Posterior cingulate gyrus (tissue), 11 donors: ENCODE data around the gene GAS7.

Experiments used
- DNase-seq, 10 donors: peaks; one replicate each; pipeline versions ENCODE4 v3.0.0 to v3.0.0-alpha.2; 2020 to 2021; ENCODE audit warnings: mixed read lengths in 3 of 10
- intact Hi-C: fragments of 100-400 bp; cut with DNase I; formaldehyde crosslinking; loops from one replicate; pipeline ENCODE4 v1.15.1; 2023

GAS7 gene

DNA sequence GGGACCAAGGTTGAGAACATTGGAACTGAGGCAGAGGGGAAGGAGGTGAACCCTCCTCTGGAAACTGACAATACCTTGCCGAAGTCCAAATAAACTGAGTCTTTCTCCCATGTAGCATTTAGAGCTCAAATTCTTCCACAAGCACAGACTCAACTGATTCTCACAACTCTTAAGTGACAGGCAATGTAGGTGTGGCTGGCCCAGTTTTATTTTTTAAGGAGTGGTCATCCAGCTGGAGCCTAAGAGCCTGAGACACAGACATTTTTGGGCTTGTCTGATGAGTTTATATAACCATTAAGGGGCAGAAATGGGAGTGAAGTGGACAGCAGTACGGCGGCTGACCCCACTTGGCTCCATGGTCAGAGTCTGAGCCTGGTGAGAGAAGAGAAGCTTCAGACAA lies 304.2 kb downstream of the GAS7 start:
- peak in 1 of 10 donors; percentile 10 for DNase-seq
- intact Hi-C loops: no loop called here

DNA sequence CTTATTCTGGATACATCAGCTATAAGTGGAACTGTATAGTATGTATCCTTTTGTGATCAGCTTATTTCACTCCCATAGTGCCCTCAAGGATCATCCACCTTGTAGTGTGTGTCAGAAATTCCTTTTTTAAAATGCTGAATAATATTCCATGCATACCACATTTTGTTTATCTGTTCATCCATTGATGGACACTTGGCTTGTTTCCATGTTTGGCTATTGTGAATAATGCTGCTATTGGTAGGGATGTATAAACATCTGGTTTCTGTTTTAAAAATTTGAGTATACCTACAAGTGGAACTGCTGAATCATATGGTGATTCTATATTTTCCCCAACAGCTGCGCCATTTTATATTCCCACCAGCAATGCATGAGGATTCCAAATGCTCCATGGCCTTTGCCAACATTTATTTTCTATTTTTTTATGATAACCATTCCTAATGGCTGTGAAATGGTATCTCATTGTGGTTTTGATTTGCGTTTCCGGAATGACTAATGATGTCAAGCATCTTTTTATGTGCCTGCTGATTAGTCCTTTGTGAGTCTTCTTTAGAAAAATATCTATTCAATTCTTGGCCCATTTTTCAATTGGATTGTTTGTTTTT lies 304.9 kb downstream of the GAS7 start:
- no peak for DNase-seq

DNA sequence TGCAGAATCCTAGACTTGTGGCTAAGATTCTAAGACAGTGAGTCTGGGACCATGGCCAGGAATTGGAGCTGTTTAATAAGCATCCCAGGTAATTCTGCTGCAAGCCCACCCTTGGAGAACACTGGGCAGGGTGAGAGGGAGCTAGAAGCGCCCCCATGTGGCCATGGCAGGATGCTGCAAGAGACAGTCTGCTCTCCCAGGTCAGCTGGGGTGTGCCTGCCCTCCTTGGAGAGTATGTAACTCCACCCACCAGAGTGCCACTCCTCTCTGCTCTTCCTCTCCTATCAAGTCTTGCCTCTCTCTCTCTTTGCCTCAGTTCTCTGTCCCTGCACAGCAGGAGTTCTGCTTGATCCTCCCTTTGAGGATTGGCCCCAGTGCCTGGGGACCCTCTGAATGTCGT lies 308.3 kb downstream of the GAS7 start:
- intact Hi-C loops: no loop called here
- no peak for DNase-seq

More for the DNA sequence above, 304.9 kb downstream of the GAS7 start:
- intact Hi-C loops: no loop called here

DNA sequence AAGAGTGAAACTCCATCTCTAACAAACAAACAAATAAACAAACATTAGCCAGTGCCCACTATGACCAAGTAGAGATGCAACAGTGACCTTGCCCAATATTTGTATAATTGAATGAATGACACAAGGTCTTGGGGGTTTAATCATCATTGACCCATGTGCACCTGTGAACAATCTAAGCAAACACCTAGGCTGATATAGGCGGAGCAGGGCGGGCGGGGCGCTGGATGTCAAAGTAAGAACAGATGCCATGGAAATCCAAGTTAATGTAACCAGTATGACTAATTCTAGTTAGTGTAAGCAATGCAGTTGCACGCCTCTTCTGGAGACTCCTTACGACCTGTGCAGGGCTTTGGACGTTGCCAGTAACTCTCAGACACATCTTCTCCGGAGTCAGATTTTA lies 310.9 kb downstream of the GAS7 start:
- intact Hi-C loops: no loop called here
- no peak for DNase-seq

DNA sequence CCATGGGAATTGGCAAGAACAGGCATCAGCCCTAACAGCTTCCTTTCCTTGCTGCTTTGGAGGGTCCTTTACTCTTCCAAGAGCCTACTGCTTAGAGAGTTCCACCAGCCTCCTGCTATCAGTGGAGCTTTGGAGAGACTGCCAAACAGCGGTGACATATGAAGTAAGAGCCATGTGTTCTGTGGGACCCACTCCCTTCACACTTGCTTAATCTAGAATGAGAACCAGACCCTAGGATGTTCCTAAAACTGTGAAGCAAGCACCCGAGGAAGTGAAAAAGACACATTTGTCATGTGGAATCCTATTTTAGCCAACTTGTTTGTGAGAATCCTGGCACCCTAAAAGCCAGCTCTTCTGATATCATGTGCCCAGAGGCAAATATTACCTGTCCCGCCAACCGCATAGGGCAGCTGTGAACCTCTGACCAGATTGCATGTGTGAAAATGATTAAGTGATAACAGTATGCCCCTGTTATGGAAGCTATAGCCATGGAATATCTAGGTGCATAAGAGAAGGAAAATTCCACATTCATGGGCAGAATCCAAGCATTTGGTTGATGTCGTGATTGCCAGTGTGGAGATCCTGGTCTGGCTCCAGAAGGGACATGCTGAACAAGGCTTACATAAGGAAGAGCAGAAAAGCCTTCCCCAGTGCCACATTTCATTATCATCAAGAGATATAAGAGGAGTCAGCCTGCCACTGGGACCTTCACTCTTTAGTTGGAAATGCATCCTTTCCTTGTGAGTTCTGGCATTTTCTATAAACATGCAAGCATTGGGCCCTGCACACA lies 312.1 kb downstream of the GAS7 start:
- intact Hi-C loops: loop anchor here (1.0 kb wide), 1 partner anchor 80 kb away; no protein-coding TSS in a partner anchor
- DNase-seq: peak in 4 of 10 donors; percentile 30 to 67 (median 34)

DNA sequence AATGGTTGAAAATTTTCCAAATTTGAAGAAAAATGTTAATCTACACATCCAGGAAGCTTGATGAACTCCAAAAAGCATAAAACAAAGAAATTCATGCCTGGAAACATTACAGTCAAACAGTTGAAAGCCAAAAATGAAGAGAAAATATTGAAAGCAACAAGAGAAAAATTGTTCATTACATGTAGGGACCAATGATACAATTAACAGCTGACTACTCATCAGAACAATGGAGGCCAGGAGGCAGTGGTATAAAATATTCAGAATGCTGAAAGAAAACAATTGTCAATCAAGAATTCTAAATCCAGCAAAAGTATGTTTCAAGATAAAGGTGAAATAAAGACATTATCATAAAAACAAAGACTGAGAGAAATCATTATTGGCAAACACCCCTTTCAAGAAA lies 315.0 kb downstream of the GAS7 start:
- no peak for DNase-seq
- intact Hi-C loops: no loop called here

DNA sequence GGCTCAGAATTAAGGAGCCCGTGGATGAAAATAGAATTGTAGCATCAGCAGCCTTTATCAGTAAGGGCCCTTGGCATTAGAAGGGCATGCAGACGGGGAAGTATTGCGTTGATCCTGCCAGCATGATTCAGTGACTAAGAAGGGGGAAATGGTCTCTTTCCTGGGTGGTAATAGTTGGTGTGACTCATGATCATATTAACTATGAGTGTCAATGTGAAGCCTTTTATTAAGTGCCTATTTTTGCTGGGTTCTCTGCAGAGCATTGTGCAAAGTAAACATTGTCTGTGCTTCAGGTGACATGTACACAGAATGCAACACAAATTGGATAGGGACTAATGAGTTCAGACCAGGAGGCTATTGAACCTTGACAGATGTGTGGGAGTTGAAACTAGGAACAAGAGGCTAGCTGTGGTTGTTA lies 317.8 kb downstream of the GAS7 start:
- intact Hi-C loops: no loop called here
- no peak for DNase-seq

DNA sequence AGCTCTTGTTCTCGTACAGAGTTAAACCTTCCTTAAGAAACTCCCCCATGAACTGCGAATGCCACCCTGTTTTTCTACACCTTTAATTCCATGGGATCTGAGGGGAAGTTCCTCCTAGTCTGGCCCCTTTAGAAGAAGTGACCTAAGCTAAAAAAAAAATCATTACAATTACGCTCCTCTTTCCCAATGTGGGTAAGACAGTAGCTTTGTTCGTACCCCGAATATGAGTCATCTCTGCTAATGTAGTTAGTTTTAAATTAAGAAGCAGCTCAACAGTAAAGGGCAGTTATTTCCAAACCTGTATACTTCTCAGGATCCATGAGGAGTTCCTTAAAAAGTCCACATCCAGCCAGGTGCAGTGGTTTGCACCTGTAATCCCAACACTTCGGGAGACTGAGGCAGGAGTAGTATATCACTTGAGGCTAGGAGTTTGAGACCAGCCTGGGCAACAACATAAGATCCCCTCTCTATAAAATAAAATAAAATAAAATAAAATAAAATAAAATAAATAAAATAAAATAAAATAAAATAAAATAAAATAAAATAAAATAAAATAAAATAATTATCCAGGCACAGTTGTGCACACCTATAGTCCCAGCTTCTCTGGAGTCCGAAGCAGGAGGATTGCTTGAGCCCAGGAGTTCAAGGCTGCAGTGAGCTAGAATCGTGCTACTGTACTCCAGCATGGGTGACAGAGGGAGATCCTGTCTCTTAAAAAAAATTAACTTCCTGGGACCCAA lies 319.4 kb downstream of the GAS7 start:
- intact Hi-C loops: no loop called here

DNA sequence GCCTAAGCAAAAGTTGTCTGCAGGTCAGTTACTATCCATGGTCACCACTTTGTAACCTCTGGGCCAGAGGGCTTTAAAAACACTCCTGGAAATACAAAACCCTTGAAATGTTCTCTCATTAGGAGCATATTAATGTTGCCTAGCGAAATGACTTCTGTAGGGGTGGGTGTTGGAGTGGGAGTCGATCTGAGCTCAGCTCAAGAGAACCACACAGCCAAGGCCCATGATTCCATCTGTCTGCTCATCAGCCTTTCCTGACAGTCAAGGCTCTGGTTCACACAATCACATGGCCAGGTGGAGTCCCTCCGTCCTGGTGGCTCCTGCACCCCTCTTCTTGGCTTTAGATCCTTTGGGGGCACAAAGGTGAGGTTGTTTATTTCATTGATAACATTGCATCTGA lies 320.1 kb downstream of the GAS7 start:
- DNase-seq: no peak
- intact Hi-C loops: no loop called here

More for the DNA sequence above, 319.4 kb downstream of the GAS7 start:
- DNase-seq: no peak

DNA sequence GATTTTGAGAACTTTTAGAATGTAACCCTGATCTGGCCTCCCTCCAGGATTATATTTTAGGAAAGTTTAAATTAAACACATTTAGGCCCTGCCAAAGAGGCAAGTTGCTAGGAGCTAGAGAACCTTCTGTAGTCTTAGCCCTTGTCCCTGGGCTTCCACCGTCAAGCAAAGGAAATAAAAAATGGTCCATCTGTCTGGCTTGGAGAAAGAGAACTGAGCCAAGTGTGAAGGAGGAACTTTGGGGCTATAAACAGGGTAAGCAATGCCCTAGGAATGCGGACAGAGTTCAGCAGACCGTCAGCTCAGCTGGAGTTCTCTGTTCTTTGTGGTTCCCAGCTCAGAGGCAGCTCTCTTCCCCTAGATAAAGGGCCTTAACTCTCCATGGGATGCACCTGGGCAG lies 323.0 kb downstream of the GAS7 start:
- intact Hi-C loops: no loop called here
- DNase-seq: no peak

DNA sequence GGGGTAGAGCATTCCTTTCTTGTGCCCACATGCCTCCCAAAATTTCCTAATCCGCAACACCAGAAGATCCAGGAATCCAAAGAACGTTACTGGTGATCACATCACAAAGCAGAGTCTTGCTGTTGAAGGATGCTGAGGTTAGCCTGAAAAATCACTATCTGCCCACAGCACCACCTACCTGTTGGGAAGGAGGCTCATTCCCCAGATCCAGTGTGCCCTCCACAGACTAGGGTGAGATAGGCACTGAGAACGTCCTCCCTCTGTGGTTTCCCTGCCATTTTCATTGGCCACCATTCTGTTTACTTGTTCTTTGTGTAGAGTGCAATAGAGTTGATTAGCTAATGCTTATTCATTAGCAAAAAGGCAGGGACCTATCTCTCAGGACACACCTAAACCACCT lies 323.7 kb downstream of the GAS7 start:
- intact Hi-C loops: no loop called here
- DNase-seq: no peak

DNA sequence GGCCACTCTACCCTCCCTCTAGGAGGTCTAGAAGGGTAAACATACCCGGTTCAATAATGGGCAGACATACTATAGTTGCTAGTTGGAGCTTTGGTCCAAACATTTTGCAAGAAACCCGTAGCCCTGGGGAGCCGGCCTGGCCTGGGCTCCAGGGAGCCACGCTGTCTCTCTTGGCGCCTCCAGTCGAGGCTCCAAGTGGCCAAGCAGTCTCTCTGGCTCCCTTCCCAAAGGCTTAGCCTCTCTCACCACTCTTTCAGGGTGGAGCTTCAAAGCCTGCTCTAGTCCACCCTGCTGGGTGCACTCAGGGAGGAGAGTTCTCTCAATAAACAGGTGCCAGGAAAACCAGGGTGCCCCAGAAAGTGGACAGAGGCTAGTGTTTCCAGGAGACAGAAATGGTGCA lies 325.6 kb downstream of the GAS7 start:
- intact Hi-C loops: no loop called here
- no peak for DNase-seq

DNA sequence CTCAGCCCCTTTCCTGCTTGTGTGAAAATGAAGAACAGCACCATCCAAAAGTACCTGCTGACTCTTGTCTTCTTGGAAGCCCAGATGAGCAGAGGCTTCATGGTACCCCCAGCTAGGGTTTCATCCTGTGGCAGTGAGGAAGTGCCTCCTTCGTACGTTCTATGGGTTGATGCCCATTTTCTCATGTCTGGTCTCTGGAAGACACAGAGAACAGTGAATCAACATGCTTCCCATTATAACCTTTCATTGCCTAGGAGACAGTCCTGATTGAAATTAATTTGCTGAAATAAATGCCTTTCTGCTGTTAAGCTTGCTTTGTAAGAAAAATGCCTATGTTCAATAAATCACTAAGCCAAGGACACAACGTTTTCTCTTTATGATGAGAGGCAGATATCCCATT lies 329.9 kb downstream of the GAS7 start:
- DNase-seq: no peak

DNA sequence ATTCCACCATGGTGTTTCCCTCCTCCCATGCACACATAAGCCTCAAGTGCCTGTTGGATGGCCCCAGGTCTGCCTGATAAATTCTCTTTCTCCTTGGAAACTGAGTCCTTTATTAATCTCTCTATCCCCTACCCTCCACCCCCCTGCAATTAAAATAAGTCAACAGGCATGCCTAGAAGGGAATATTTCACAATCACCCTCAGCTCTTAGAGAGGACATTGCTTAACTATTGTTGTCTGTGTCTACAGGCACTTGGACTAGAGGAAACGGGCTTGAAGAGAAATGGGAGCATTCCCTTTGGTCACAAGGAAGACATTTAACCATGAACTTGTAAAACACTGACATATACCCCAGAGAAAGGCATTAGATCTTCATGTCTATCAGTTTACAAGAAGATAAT lies 332.8 kb downstream of the GAS7 start:
- intact Hi-C loops: no loop called here
- DNase-seq: no peak

More for the DNA sequence above, 329.9 kb downstream of the GAS7 start:
- intact Hi-C loops: no loop called here

DNA sequence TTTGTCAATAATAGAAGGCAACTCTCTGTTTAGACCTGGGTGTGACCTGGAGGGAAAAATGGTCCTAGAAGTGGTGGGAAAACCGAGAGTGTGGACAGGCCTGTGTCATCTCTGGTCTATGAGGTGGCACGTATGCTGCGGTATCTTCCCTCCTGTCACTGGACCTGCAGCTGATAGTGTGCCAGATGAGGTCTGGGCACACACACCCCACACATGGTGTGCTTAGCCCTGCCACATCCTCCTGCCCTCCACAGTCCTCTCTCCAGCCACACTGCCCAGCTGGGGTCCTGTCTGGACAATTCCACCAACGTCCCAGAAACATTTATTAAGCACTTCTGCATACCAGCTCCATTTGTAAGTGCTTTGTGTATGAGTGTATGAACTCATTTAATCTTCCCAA lies 335.5 kb downstream of the GAS7 start:
- DNase-seq: no peak
- intact Hi-C loops: no loop called here

DNA sequence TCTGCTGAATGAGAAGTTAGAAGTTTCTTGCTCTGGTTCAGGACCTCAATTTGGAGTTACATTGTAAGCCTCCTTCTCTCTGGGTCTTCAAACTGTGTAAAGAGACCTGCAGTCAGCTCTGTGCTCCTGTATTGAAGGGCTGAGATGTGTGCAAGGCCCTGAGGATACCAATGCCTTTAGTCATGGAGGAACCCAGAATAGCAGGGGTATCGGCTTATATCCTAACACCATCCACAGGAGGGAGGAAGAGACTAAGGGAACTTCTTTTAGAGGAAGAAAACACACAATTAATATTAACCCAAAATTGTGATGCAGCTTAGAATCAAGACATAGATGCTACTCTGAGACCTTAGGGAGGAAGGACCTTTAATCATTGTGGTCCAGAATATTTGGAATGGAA lies 336.2 kb downstream of the GAS7 start:
- no peak for DNase-seq
- intact Hi-C loops: no loop called here

DNA sequence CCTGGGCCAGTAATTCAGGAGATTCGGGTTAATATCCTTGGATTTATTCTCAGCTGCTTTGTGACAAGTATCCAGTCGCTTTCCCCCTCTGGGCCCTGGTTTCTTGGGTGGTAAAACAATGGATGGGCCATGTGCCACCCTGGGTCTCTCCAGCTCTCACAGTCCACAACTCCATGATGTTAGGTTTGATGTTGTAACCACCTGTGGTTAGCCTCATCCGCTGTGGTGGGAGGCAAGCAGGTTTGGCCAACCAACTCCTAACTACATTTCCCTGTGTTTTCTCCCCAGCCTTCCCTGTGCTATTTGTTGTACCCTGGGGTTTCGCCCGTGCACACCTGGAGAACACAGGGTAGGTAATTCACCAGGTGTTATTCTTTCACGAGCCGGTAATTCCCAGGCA lies 337.6 kb downstream of the GAS7 start:
- intact Hi-C loops: no loop called here
- no peak for DNase-seq
